ENCODE data around the gene CDKAL1. TPM values are rescaled to one million over a fixed set of nuclear protein-coding genes. Genes with fewer than 3 reads are reported as not detected.

Gene CDKAL1
- total and polyA plus RNA-seq, 10 of the 15 experiments (the other 5 are each of a cell fraction or from before 2014, with no cell fraction given), result 10.7 to 26.9 (median 17.3) TPM

- ChIA-PET RAD21 (ENCODE audit: unreplicated experiment) (no interaction called here), SMC1A (ENCODE audit: uncharacterized antibody, unreplicated experiment) (no interaction called here), POLR2A (no interaction called here), CTCF (interaction anchor here (0.9 kb wide), 1 partner anchor 12 kb away, joined by 3 read pairs; no protein-coding TSS in a partner anchor)
- 87% methylated on average over 4 of the region's 4 CpGs for WGBS (ENCODE audit: insufficient coverage, insufficient replicate concordance, low lambda C conversion rate, missing lambda C conversion rate)
- Histone ChIP-seq H3K36me3 (ENCODE audit: control insufficient read depth in 2 of 2, insufficient read depth in 2 of 2, low read length in 1 of 2) (no peaks in the 10 kb centered on the region), H3K4me1 (ENCODE audit: control insufficient read depth, insufficient read depth, low read length) (peaks cover 1% of the 10 kb centered on the region; the same call in 1 of the 2 replicates), H3K4me2 (ENCODE audit: control insufficient read depth, insufficient read depth) (no peak overlapping the region), H3K27me3 (replicated peaks in 1 of 2; ENCODE audit: control insufficient read depth in 2 of 2, insufficient read depth in 2 of 2, low read length in 1 of 2) (no peaks in the 10 kb centered on the region), H3K9ac (ENCODE audit: control insufficient read depth, insufficient read depth, low read length) (no peak overlapping the region), H3K4me3 (no peak overlapping the region), H3K9me3 (replicated peaks; ENCODE audit: control insufficient read depth, insufficient read depth, low read length) (no peaks in the 10 kb centered on the region; the same call in 2 of the 3 replicates), H4K20me1 (ENCODE audit: control insufficient read depth, insufficient read depth) (no peaks in the 10 kb centered on the region), H3K27ac (ENCODE audit: control insufficient read depth, insufficient read depth) (no peak overlapping the region), H3K79me2 (ENCODE audit: control insufficient read depth, insufficient read depth, low read length) (no peaks in the 10 kb centered on the region), H2AFZ (ENCODE audit: control insufficient read depth, low read depth, low read length) (no peak overlapping the region)
- intact Hi-C loops (cut with micrococcal nuclease; ENCODE audit: unreplicated experiment), result no loop called here
- BruUV-seq (replicated peaks), result no TSS peak
- FAIRE-seq (no peak), ATAC-seq (no peak), DNase-seq (ENCODE audit: low read depth, low spot score) (no peak)
- no peak for TF ChIP-seq SUPT20H (IDR thresholded peaks at IDR 0.05; ENCODE audit: borderline replicate concordance, control insufficient read depth, low read depth, low read length)
- TF ChIP-seq KDM1A (IDR thresholded peaks at IDR 0.05; ENCODE audit: borderline replicate concordance), result no peak
- TF ChIP-seq FOXM1 (IDR thresholded peaks at IDR 0.05; ENCODE audit: low read depth, low read length), result no peak
- TF ChIP-seq PML (IDR thresholded peaks at IDR 0.05; ENCODE audit: low read length), result no peak
- TF ChIP-seq MEF2B (IDR thresholded peaks at IDR 0.05; ENCODE audit: partially characterized antibody, poor library complexity, severe bottlenecking), result no peak
- in situ Hi-C loops (cut with MboI), result no loop called here
These were observed 371.1 kb downstream of the CDKAL1 start for GRCh38 chr6:20905377-20905776.

- in situ Hi-C loops (cut with MboI) (no loop called here), intact Hi-C loops (cut with micrococcal nuclease; ENCODE audit: unreplicated experiment) (no loop called here)
- no peaks in the 10 kb centered on the region; the same call in 2 of the 3 replicates for H3K9me3 ChIP-seq (replicated peaks; ENCODE audit: control insufficient read depth, insufficient read depth, low read length)
- no peaks in the 10 kb centered on the region for H3K27me3 ChIP-seq (replicated peaks in 1 of 2; ENCODE audit: control insufficient read depth in 2 of 2, insufficient read depth in 2 of 2, low read length in 1 of 2)
- ChIA-PET SMC1A (ENCODE audit: uncharacterized antibody, unreplicated experiment) (interaction anchor here (1.1 to 1.2 kb wide), 2 partner anchors 11 to 31 kb away, joined by 3 read pairs; no protein-coding TSS in a partner anchor), RAD21 (ENCODE audit: unreplicated experiment) (no interaction called here), POLR2A (no interaction called here), CTCF (no interaction called here)
- no peak overlapping the region for H3K9ac ChIP-seq (ENCODE audit: control insufficient read depth, insufficient read depth, low read length)
- H4K20me1 ChIP-seq (ENCODE audit: control insufficient read depth, insufficient read depth), result no peaks in the 10 kb centered on the region
- H3K36me3 ChIP-seq (ENCODE audit: control insufficient read depth in 2 of 2, insufficient read depth in 2 of 2, low read length in 1 of 2), result no peaks in the 10 kb centered on the region
- H3K4me2 ChIP-seq (ENCODE audit: control insufficient read depth, insufficient read depth), result no peak overlapping the region
- DNase-seq (ENCODE audit: low read depth, low spot score) (no peak), FAIRE-seq (no peak), ATAC-seq (no peak)
- H3K4me3 ChIP-seq, result no peak overlapping the region
- H3K27ac ChIP-seq (ENCODE audit: control insufficient read depth, insufficient read depth), result no peak overlapping the region
- H3K4me1 ChIP-seq (ENCODE audit: control insufficient read depth, insufficient read depth, low read length), result no peaks in the 10 kb centered on the region
- 94% methylated on average over 4 of the region's 4 CpGs for WGBS (ENCODE audit: insufficient coverage, insufficient replicate concordance, low lambda C conversion rate, missing lambda C conversion rate)
- H2AFZ ChIP-seq (ENCODE audit: control insufficient read depth, low read depth, low read length), result no peak overlapping the region
- BruUV-seq (replicated peaks), result no TSS peak
- H3K79me2 ChIP-seq (ENCODE audit: control insufficient read depth, insufficient read depth, low read length), result no peaks in the 10 kb centered on the region
- no peak for TF ChIP-seq MEF2B (IDR thresholded peaks at IDR 0.05; ENCODE audit: partially characterized antibody, poor library complexity, severe bottlenecking)
- TF ChIP-seq GATAD2B (conservative IDR thresholded peaks at IDR 0.05; ENCODE audit: low read depth), result no peak
- TF ChIP-seq JUND (IDR thresholded peaks at IDR 0.05; ENCODE audit: low read depth, low read length), result no peak
- no peak for TF ChIP-seq SREBF2 (IDR thresholded peaks at IDR 0.05; ENCODE audit: low read length)
- no peak for TF ChIP-seq BCLAF1 (IDR thresholded peaks at IDR 0.05)
- TF ChIP-seq ASH2L (IDR thresholded peaks at IDR 0.05; ENCODE audit: borderline replicate concordance, low read depth), result no peak
- TF ChIP-seq NRF1 (conservative IDR thresholded peaks at IDR 0.05; ENCODE audit: low read depth, low read length), result no peak
- no peak for TF ChIP-seq JUNB (IDR thresholded peaks at IDR 0.05)
These were observed 372.7 kb downstream of the CDKAL1 start for GRCh38 chr6:20906945-20907344.
